HG02885 (cell line): ENCODE results near the gene RNU1-1.
A peak's percentile ranks its signal among the peaks of the same experiment; 100 is the strongest.
"Not testable (repeated sequence)": the region's sequence is repeated elsewhere in the genome, so short reads cannot be mapped to it uniquely, and the experiment has no call there.

Source experiments
- ATAC-seq: cut with Tn5 transposase; IDR thresholded peaks from one replicate; pipeline ENCODE4 v1.9.1; 2021; ENCODE audit warnings: mild to moderate bottlenecking; ENCODE audit not compliant: unreplicated experiment, poor library complexity

RNU1-1 gene

GRCh38 chr1:16514107-16515055 lies at the start of gene RNU1-1:
RNU1-1 (minus strand) TSS chr1:16514285.
- ATAC-seq = not testable (repeated sequence)

- ATAC-seq = not testable (repeated sequence)
Observed at GRCh38 chr1:16561035-16561434, 47.0 kb upstream of the RNU1-1 start.

GRCh38 chr1:16560498-16560897 lies 46.4 kb upstream of the RNU1-1 start:
- not testable (repeated sequence) for ATAC-seq

GRCh38 chr1:16559688-16560087 lies 45.6 kb upstream of the RNU1-1 start:
- not testable (repeated sequence) for ATAC-seq

- not testable (repeated sequence) for ATAC-seq
Observed at GRCh38 chr1:16557034-16557433, 42.9 kb upstream of the RNU1-1 start.

- ATAC-seq = not testable (repeated sequence)
Observed at GRCh38 chr1:16553244-16553643, 39.2 kb upstream of the RNU1-1 start.

GRCh38 chr1:16550212-16550918 lies 36.3 kb upstream of the RNU1-1 start:
- not testable (repeated sequence) for ATAC-seq

GRCh38 chr1:16549545-16549944 lies 35.5 kb upstream of the RNU1-1 start:
- not testable (repeated sequence) for ATAC-seq

- ATAC-seq = not testable (repeated sequence)
Observed at GRCh38 chr1:16547502-16548241, 33.6 kb upstream of the RNU1-1 start.

- peak; percentile 47 for ATAC-seq
Observed at GRCh38 chr1:16545682-16546095, 31.6 kb upstream of the RNU1-1 start.

- not testable (repeated sequence) for ATAC-seq
Observed at GRCh38 chr1:16540421-16540893, 26.4 kb upstream of the RNU1-1 start.

- ATAC-seq = not testable (repeated sequence)
Observed at GRCh38 chr1:16537528-16537927, 23.4 kb upstream of the RNU1-1 start.

GRCh38 chr1:16536796-16537195 lies 22.7 kb upstream of the RNU1-1 start:
- ATAC-seq = not testable (repeated sequence)

GRCh38 chr1:16535898-16536297 lies 21.8 kb upstream of the RNU1-1 start:
- ATAC-seq = not testable (repeated sequence)

GRCh38 chr1:16535487-16535886 lies 21.4 kb upstream of the RNU1-1 start:
- ATAC-seq = not testable (repeated sequence)

- ATAC-seq = not testable (repeated sequence)
Observed at GRCh38 chr1:16534829-16535456, 20.9 kb upstream of the RNU1-1 start.

GRCh38 chr1:16534239-16534828 lies 20.2 kb upstream of the RNU1-1 start:
- not testable (repeated sequence) for ATAC-seq

- not testable (repeated sequence) for ATAC-seq
Observed at GRCh38 chr1:16532235-16532991, 18.3 kb upstream of the RNU1-1 start.

- ATAC-seq = not testable (repeated sequence)
Observed at GRCh38 chr1:16528338-16528737, 14.3 kb upstream of the RNU1-1 start.
